ACC112 (cell line): ENCODE results near the gene DPM3.

Experiments used
- H2AFZ ChIP-seq: fragments of 200-600 bp; sonication (generic); one replicate; pipeline ENCODE4 v1.6.0; 2017; ENCODE audit warnings: antibody characterized with exemption, low read length; ENCODE audit not compliant: unreplicated experiment
- H3K27ac ChIP-seq: fragments of 200-600 bp; sonication (generic); 2 replicates; pipeline ENCODE4 v1.5.1; 2014; ENCODE audit warnings: low read depth, mild to moderate bottlenecking, antibody characterized with exemption, low read length, moderate library complexity
- H3K27me3 ChIP-seq: fragments of 200-600 bp; sonication (generic); 2 replicates; pipeline ENCODE4 v1.6.1; 2014; ENCODE audit warnings: mild to moderate bottlenecking, antibody characterized with exemption, low read length, moderate library complexity, mixed read lengths; ENCODE audit not compliant: insufficient read depth
- H3K36me3 ChIP-seq: fragments of 200-600 bp; sonication (generic); 2 replicates; pipeline ENCODE4 v1.6.1; 2016; ENCODE audit warnings: mild to moderate bottlenecking, antibody characterized with exemption, low read length, moderate library complexity, mixed read lengths; ENCODE audit not compliant: insufficient read depth
- H3K4me1 ChIP-seq: fragments of 200-600 bp; sonication (generic); one replicate; pipeline ENCODE4 v1.6.1; 2016; ENCODE audit warnings: low read length, mixed read lengths; ENCODE audit not compliant: insufficient read depth, unreplicated experiment, control insufficient read depth
- H3K4me3 ChIP-seq: fragments of 200-600 bp; sonication (generic); 2 replicates; pipeline ENCODE4 v1.5.1; 2014; ENCODE audit warnings: mild to moderate bottlenecking, low read depth, low read length
- H3K79me2 ChIP-seq: fragments of 200-600 bp; sonication (generic); one replicate; pipeline ENCODE4 v1.6.0; 2016; ENCODE audit warnings: low read length; ENCODE audit not compliant: control insufficient read depth, unreplicated experiment, insufficient read depth

The DPM3 gene

GRCh38 chr1:155091071-155092051 is 49.0 kb downstream of the DPM3 start:
- H3K27me3 ChIP-seq, result peaks cover 11% of the 10 kb centered on the region; the same call in 1 of the 2 replicates
- H3K4me1 ChIP-seq, result peaks cover 5% of the 10 kb centered on the region
- H3K36me3 ChIP-seq, result no peaks in the 10 kb centered on the region
- no peak overlapping the region for H3K27ac ChIP-seq
- H3K4me3 ChIP-seq, result no peak overlapping the region
- H2AFZ ChIP-seq, result no peak overlapping the region
- H3K79me2 ChIP-seq, result no peaks in the 10 kb centered on the region
